ENCODE data around the gene GSDMA.
"Not testable (repeated sequence)": the region's sequence is repeated elsewhere in the genome, so short reads cannot be mapped to it uniquely, and the experiment has no call there.

Gene GSDMA

GRCh38 chr17:39997543-39997942 is 34.7 kb downstream of the GSDMA start:
- TF ChIP-seq CTCF (IDR thresholded peaks at IDR 0.05; ENCODE audit: unreplicated experiment in 3 of 3) = no peak
- Mint-ChIP-seq H3K27me3 (ENCODE audit: low read depth) (no peaks in the 10 kb centered on the region), H3K4me1 (peaks cover 9% of the 10 kb centered on the region), H3K4me3 (no peak overlapping the region), H3K9me3 (no peaks in the 10 kb centered on the region), H3K36me3 (ENCODE audit: low read depth) (peaks cover 45% of the 10 kb centered on the region), H3K27ac (no peak overlapping the region)

DNA sequence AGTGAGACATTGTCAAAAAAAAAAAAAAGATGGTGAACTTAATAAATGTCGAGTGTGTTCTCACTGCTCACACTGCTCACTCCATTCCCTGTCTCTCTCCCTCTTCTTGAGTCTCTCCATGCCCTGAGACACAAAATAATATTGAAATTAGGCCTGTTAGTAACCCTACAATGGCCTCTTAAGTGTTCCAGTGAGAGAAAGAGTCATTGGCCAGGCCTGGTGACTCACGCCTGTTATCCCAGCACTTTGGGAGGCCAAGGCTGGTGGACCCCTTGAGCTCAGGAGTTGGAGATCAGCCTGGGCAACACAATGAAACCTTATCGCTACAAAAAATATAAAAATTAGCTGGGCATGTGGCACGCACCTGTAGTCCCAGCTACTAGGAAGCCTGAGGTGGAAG is 36.3 kb downstream of the GSDMA start:
- H3K27ac Mint-ChIP-seq = no peak overlapping the region
- no peak overlapping the region for H3K4me3 Mint-ChIP-seq
- TF ChIP-seq CTCF (IDR thresholded peaks at IDR 0.05; ENCODE audit: unreplicated experiment in 3 of 3) = no peak
- peaks cover 9% of the 10 kb centered on the region for H3K4me1 Mint-ChIP-seq
- peaks cover 32% of the 10 kb centered on the region for H3K36me3 Mint-ChIP-seq (ENCODE audit: low read depth)
- H3K27me3 Mint-ChIP-seq (ENCODE audit: low read depth) = no peaks in the 10 kb centered on the region
- H3K9me3 Mint-ChIP-seq = no peaks in the 10 kb centered on the region

DNA sequence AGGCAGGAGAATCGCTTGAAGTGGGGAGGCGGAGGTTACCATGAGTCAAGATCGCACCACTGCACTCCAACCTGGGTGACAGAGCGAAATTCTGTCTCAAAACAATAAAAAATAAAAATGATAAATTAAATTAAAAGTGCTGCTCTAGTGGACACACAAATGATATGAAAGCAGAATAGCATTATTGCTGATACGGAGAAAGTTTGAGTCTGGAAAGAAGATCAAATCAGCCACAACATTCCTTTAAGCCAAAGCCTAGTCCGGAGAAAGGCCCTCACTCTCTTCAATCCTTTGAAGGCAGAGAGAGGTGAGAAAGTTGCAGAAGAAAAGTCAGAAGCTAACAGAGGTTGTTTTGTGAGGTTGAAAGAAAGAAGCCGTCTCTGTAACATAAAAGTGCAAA is 37.4 kb downstream of the GSDMA start:
- Mint-ChIP-seq H3K4me3 (no peak overlapping the region), H3K27me3 (ENCODE audit: low read depth) (no peaks in the 10 kb centered on the region), H3K36me3 (ENCODE audit: low read depth) (peaks cover 21% of the 10 kb centered on the region), H3K27ac (no peak overlapping the region), H3K4me1 (peaks cover 9% of the 10 kb centered on the region), H3K9me3 (peaks cover under 1% of the 10 kb centered on the region)
- TF ChIP-seq CTCF (IDR thresholded peaks at IDR 0.05; ENCODE audit: unreplicated experiment in 3 of 3) = no peak

- H3K4me3 Mint-ChIP-seq; H3K27me3 Mint-ChIP-seq (ENCODE audit: low read depth); H3K27ac Mint-ChIP-seq; H3K9me3 Mint-ChIP-seq: not testable (repeated sequence)
- Mint-ChIP-seq H3K36me3 (ENCODE audit: low read depth) (peaks cover 12% of the 10 kb centered on the region), H3K4me1 (peaks cover 13% of the 10 kb centered on the region)
These were observed 38.5 kb downstream of the GSDMA start for GRCh38 chr17:40001335-40001734.

- H3K4me1 Mint-ChIP-seq = peaks cover 13% of the 10 kb centered on the region
- no peaks in the 10 kb centered on the region for H3K27me3 Mint-ChIP-seq (ENCODE audit: low read depth)
- no peak overlapping the region for H3K4me3 Mint-ChIP-seq
- TF ChIP-seq CTCF (IDR thresholded peaks at IDR 0.05; ENCODE audit: unreplicated experiment in 3 of 3) = no peak
- no peaks in the 10 kb centered on the region for H3K36me3 Mint-ChIP-seq (ENCODE audit: low read depth)
- peak overlapping the region in 2 of 3 experiments; percentile 35 to 37 for H3K27ac Mint-ChIP-seq
- H3K9me3 Mint-ChIP-seq = peaks cover 2% of the 10 kb centered on the region
These were observed 41.3 kb downstream of the GSDMA start for GRCh38 chr17:40004072-40004471.

GRCh38 chr17:40004712-40005111 is 41.9 kb downstream of the GSDMA start:
- Mint-ChIP-seq H3K9me3 (peaks cover 2% of the 10 kb centered on the region), H3K36me3 (ENCODE audit: low read depth) (no peaks in the 10 kb centered on the region), H3K27ac (peak overlapping the region in 1 of 3 experiments; percentile 35), H3K27me3 (ENCODE audit: low read depth) (no peaks in the 10 kb centered on the region), H3K4me1 (peaks cover 13% of the 10 kb centered on the region), H3K4me3 (no peak overlapping the region)
- no peak for TF ChIP-seq CTCF (IDR thresholded peaks at IDR 0.05; ENCODE audit: unreplicated experiment in 3 of 3)
